Ovary (tissue), 9 donors: ENCODE results near the gene COMMD3. TPM values are rescaled to one million over a fixed set of nuclear protein-coding genes. Genes with fewer than 3 reads are reported as not detected.
A peak's percentile ranks its signal among the peaks of the same experiment; 100 is the strongest.

Experiments used
- DNase-seq, 5 donors: peaks; one replicate each; pipeline ENCODE4 v3.0.0-alpha.2; 2019 to 2020
- H3K27ac ChIP-seq, 2 donors: fragments of 200-600 bp; one replicate each; pipeline versions ENCODE4 v1.5.1 to v1.8.0; 2019 to 2022
- H3K27me3 ChIP-seq: fragments of 200-600 bp; one replicate; pipeline ENCODE4 v1.8.0; 2022
- H3K36me3 ChIP-seq: fragments of 200-600 bp; sonication (generic); one replicate; pipeline ENCODE4 v1.5.1; 2019
- H3K4me1 ChIP-seq: one replicate; pipeline ENCODE4 v1.8.1; 2013; ENCODE audit warnings: mild to moderate bottlenecking, moderate library complexity; ENCODE audit not compliant: insufficient read depth
- H3K4me3 ChIP-seq: fragments of 200-600 bp; sonication (generic); one replicate; pipeline ENCODE4 v1.5.1; 2017
- H3K9me3 ChIP-seq, 2 donors: fragments of 200-600 bp in 1 of 2; sonication (generic) in 1 of 2; one replicate each; pipeline versions ENCODE4 v1.5.1 to v1.8.1; 2013 to 2019; ENCODE audit warnings: mild to moderate bottlenecking in 1 of 2, moderate library complexity in 1 of 2
- EP300 ChIP-seq: sonication (generic); formaldehyde crosslinking; IDR thresholded peaks from one replicate; pipeline ENCODE4 v1.6.1; 2017; ENCODE audit warnings: antibody characterized with exemption
- POLR2A ChIP-seq: fragments of 450-650 bp; IDR thresholded peaks from one replicate; pipeline ENCODE4 v1.6.1; 2017; ENCODE audit warnings: antibody characterized with exemption, mild to moderate bottlenecking, moderate library complexity
- WGBS, 3 donors: extraction: QIAGEN DNeasy Blood & Tissue Kit in 1 of 3; methylation state at CpG; one replicate each; pipeline versions ENCODE4 v1.1.5 to v1.1.7; 2013 to 2017; 5-methylcytosine and 5-hydroxymethylcytosine counted together
- intact Hi-C, 4 donors: fragments of 100-400 bp; cut with DNase I; formaldehyde crosslinking; loops; one replicate each; pipeline versions ENCODE4 v1.11.0 to v1.15.1; 2022 to 2023
- polyA plus RNA-seq, 2 donors: library from polyadenylated mRNA; stranded (reverse); fragments of 200-250 nt in 1 of 2; fragments of 350-450 nt in 1 of 2; fragmentation: Illumina TruSeq in 1 of 2; extraction: RNeasy Lipid Tissue Mini Kit (QIAGEN cat#74804) in 1 of 2; gene quantifications; one replicate each; pipeline ENCODE4 v1.2.3, GENCODE V29; 2013 to 2014
- total RNA-seq, 7 donors: library from RNA; depleted of rRNA in 2 of 7; stranded (reverse); fragments of >200 nt in 2 of 7; fragmentation: NEBNext Ultra II Directional in 3 of 7; extraction: Animal tissue kit (Norgen Biotek cat#: 25700) in 3 of 7; gene quantifications; one replicate each; pipeline versions ENCODE4 v1.1.0 to v1.2.4, GENCODE V29; 2016 to 2023
- TF ChIP-seq, protein P1 (sequence below), 3 donors: fragments of 450-650 bp in 2 of 3; fragments of 200-600 bp in 1 of 3; IDR thresholded peaks; one replicate each; pipeline versions ENCODE4 v1.5.1 to v1.8.0; 2016 to 2022; ENCODE audit warnings: antibody characterized with exemption in 3 of 3, mild to moderate bottlenecking in 1 of 3
- donor health status: DM: no; HTN: no; CAD: no; lungs with moderate emphysema.
- donor health status: DM: no; HTN: no; CAD: no.
- donor health status: Bipolar disorder and iron deficiency.
- donor health status: DM: yes; HTN: yes; CAD: no.
- donor health status: DM: no; HTN: no; CAD: no.
- donor health status: DM: yes; HTN: yes; CAD: no.

COMMD3 gene
- total and polyA plus RNA-seq, 9 donors, result 18.8 to 54.5 (median 39.7) TPM

DNA sequence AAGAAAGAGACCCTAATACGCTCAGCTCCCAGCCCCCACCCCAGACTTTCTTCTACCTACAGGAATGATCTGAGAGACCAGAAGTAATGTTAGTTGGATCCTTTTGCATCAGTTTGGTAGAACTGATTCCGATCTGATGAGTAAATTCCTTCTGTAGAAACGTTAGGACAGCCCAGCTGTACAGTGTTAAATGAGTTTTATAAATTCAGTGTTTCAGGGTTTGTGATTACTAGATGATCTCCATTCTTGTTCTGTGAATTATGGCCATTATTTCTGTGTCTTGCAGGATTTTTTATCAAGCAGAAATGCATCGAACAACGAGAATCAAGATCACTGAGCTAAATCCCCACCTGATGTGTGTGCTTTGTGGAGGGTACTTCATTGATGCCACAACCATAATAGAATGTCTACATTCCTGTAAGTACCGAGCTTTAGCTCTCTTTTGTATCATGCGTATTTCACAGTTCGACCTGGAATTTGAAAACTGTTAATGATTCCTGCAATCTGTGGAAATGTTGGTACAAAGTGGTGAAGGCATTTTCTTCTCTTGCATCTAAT lies 10.0 kb downstream of the COMMD3 start:
- intact Hi-C loops, result loop anchor here in 3 of 4 donors (10.0 kb wide), 3 partner anchors 321 to 821 kb away; partner anchors contain the start of gene DNAJC1 (in 1 of the 3)
- H3K36me3 ChIP-seq, result no peaks in the 10 kb centered on the region
- TF ChIP-seq, protein P1, sequence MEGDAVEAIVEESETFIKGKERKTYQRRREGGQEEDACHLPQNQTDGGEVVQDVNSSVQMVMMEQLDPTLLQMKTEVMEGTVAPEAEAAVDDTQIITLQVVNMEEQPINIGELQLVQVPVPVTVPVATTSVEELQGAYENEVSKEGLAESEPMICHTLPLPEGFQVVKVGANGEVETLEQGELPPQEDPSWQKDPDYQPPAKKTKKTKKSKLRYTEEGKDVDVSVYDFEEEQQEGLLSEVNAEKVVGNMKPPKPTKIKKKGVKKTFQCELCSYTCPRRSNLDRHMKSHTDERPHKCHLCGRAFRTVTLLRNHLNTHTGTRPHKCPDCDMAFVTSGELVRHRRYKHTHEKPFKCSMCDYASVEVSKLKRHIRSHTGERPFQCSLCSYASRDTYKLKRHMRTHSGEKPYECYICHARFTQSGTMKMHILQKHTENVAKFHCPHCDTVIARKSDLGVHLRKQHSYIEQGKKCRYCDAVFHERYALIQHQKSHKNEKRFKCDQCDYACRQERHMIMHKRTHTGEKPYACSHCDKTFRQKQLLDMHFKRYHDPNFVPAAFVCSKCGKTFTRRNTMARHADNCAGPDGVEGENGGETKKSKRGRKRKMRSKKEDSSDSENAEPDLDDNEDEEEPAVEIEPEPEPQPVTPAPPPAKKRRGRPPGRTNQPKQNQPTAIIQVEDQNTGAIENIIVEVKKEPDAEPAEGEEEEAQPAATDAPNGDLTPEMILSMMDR (IDR thresholded peaks at IDR 0.05), result no peak
- TF ChIP-seq POLR2A (no peak), EP300 (no peak)
- H3K27ac ChIP-seq, result peak overlapping the region in 1 of 2 donors; percentile 33
- WGBS, 3 donors, result 61 to 65% (median 63%) methylated on average over 8 of the region's 8 CpGs
- no peaks in the 10 kb centered on the region for H3K9me3 ChIP-seq
- DNase-seq, result no peak
- H3K4me1 ChIP-seq, result peaks cover 3% of the 10 kb centered on the region
- H3K27me3 ChIP-seq, result no peaks in the 10 kb centered on the region
- peak overlapping the region; percentile 55 for H3K4me3 ChIP-seq

DNA sequence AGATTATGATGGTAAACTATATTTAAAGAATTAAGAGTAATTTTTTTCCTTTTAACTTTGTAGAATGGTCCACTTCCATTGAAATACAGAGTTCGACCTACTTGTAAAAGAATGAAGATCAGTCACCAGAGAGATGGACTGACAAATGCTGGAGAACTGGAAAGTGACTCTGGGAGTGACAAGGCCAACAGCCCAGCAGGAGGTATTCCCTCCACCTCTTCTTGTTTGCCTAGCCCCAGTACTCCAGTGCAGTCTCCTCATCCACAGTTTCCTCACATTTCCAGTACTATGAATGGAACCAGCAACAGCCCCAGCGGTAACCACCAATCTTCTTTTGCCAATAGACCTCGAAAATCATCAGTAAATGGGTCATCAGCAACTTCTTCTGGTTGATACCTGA lies 13.0 kb downstream of the COMMD3 start:
- no peaks in the 10 kb centered on the region for H3K36me3 ChIP-seq
- no peak for DNase-seq
- TF ChIP-seq EP300, result no peak
- H3K27ac ChIP-seq, result no peak overlapping the region
- intact Hi-C loops, result loop anchor here in 3 of 4 donors (10.0 kb wide), 3 partner anchors 324 to 824 kb away; partner anchors contain the start of gene DNAJC1 (in 1 of the 3)
- 95 to 97% (median 96%) methylated on average over 3 of the region's 3 CpGs for WGBS, 3 donors
- peaks cover 3% of the 10 kb centered on the region for H3K4me1 ChIP-seq
- no peaks in the 10 kb centered on the region for H3K9me3 ChIP-seq
- H3K4me3 ChIP-seq, result no peak overlapping the region
- H3K27me3 ChIP-seq, result no peaks in the 10 kb centered on the region

DNA sequence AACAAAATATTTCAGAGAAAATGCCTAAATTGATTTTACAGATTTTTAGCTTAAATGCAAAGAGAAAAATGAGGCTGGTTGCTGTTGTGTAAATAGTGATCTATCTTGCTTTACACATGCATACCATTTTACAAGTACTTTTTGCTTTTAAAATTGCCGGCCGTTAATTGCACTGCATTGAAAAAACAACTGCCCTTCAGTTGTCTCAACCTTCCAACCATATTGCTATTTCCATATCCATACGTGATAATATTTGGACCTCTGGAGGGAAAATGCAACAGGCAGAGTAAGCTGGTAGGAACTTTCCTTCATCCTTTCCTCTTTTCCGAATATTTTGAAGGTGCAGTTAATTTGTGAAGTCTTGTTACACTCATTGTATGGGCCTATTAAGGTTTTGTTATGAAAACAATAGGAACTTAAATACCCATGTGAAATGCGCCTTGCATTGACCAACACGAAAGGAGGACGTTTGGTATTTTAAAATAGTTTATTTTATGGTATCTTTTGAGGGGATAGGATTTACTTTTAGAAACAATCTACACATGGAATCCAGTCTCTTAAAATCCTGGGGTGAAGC lies 16.0 kb downstream of the COMMD3 start:
- TF ChIP-seq EP300 (no peak), POLR2A (no peak)
- TF ChIP-seq, protein P1 (IDR thresholded peaks at IDR 0.05), result no peak
- no peak overlapping the region for H3K27ac ChIP-seq
- DNase-seq, result no peak
- 92 to 94% (median 93%) methylated on average over 7 of the region's 7 CpGs for WGBS, 3 donors
- peaks cover 7% of the 10 kb centered on the region for H3K27me3 ChIP-seq
- no peak overlapping the region for H3K4me3 ChIP-seq
- H3K9me3 ChIP-seq, result no peaks in the 10 kb centered on the region
- intact Hi-C loops, result no loop called here
- peaks cover 5% of the 10 kb centered on the region for H3K4me1 ChIP-seq
- no peaks in the 10 kb centered on the region for H3K36me3 ChIP-seq

DNA sequence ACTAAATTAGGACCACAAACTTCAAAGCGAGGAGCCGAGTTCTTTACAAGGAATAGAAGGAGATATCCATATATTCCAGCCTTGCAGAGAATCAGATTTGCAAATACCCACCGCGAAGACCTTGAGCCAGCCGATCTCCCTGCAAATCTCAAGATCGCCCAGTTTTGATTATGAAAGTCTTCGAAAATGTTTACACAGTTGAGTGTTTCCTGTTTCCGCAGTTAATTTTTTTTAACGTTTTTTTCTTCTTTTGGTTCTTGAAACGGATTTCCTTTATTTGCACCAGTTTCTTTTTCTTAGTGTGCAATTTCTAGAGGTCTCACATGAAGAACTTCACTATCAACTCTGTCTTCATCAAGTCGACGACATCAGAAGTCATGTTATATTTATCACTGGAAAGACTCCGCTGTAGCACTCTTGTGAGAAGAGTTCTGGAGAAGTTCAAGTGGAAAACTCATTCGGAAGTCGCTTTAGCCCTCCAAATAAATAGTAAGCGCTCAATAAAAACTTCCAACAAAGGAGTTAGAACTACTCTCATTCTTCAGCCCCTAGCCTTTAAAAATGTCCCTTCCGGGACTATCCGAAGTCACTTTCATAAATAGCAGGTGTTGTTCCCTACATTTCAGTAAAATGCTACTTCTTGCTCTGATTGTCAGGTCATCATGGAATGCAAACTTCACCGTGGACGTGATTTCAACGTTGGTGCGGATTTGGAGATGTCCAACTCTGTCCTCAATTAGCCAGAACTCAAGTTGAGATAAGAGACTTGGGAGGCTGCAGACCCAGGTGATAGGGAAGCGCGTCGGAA lies 17.2 kb downstream of the COMMD3 start:
- TF ChIP-seq, protein P1 (IDR thresholded peaks at IDR 0.05), result no peak
- TF ChIP-seq POLR2A (no peak), EP300 (no peak)
- H3K9me3 ChIP-seq, result no peaks in the 10 kb centered on the region
- H3K4me3 ChIP-seq, result no peak overlapping the region
- peaks cover 5% of the 10 kb centered on the region for H3K4me1 ChIP-seq
- intact Hi-C loops, result no loop called here
- WGBS, 3 donors, result 65 to 67% (median 66%) methylated on average over 25 of the region's 25 CpGs
- H3K27ac ChIP-seq, result no peak overlapping the region
- H3K27me3 ChIP-seq, result peaks cover 9% of the 10 kb centered on the region
- DNase-seq, result no peak
- no peaks in the 10 kb centered on the region for H3K36me3 ChIP-seq
